ENCODE measurements around the gene RARG. TPM values are rescaled to one million over a fixed set of nuclear protein-coding genes. Genes with fewer than 3 reads are reported as not detected.
"Not testable (repeated sequence)": the region's sequence is repeated elsewhere in the genome, so short reads cannot be mapped to it uniquely, and the experiment has no call there.

The RARG gene
- total and polyA plus RNA-seq, 2 donors (not counting 1 experiment from before 2014, with no cell fraction given): 8.8 to 15.0 TPM

DNA sequence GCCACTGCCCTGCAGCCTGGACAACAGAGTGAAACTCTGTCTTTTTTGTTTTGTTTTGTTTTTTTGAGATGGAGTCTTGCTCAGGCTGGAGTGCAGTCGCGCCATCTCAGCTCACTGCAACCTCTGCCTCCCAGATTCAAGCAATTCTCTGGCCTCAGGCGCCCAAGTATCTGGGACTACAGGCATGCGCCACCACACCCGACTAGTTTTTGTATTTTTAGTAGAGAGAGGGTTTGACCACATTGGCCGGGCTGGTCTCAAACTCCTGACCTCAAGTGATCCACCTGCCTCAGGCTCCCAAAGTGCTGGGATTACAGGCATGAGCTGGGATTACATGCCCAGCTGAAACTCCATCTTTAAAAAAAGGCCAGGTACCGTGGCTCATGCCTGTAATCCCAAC is 29.7 kb downstream of the RARG start:
- H3K4me3 Mint-ChIP-seq; intact Hi-C loops (cut with micrococcal nuclease): not testable (repeated sequence)

DNA sequence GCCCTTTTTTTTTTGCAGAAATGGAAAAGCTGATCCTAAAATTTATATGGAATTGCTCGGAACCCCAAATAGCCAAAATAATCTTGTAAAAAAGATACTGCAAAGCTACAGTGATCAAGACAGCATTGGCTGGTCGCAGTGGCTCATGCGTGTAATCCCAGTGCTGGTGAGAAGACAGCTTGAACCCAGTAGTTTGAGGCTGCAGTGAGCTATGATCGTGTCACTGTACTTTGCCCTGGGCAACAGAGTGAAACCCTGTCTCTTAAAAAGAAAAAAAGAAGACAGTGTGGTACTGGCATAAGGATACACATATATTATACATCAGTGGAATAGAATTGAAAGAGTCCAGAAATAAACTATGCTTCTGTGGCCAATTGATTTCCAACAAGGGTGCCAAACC is 30.4 kb downstream of the RARG start:
- peak overlapping the region; percentile 37 for H3K27ac Mint-ChIP-seq
- Histone ChIP-seq H3K36me3 (replicated peaks in 1 of 2; ENCODE audit: control extremely low read depth in 1 of 2, control insufficient read depth in 1 of 2, extremely low read depth in 1 of 2, insufficient read depth in 2 of 2, low read length in 1 of 2) (peaks cover 4 to 35% of the 10 kb centered on the region in 2 experiments), H3K9me3 (ENCODE audit: control extremely low read depth in 1 of 3, control insufficient read depth in 2 of 3, insufficient read depth in 1 of 3, low read length in 2 of 3) (no peaks in the 10 kb centered on the region), H3K4me2 (replicated peaks; ENCODE audit: low read depth, low read length, poor library complexity, severe bottlenecking) (peak overlapping the region; percentile 73), H3K4me1 (ENCODE audit: control insufficient read depth in 2 of 2, insufficient read depth in 2 of 2, low read length in 2 of 2) (peaks cover 89 to 96% of the 10 kb centered on the region in 2 donors), H3K79me2 (ENCODE audit: control insufficient read depth, insufficient read depth, low read length) (peaks cover 67% of the 10 kb centered on the region), H3K27me3 (replicated peaks in 1 of 4; ENCODE audit: control extremely low read depth in 1 of 4, control insufficient read depth in 3 of 4, insufficient read depth in 4 of 4, low read length in 3 of 4) (no peaks in the 10 kb centered on the region), H3K4me3 (ENCODE audit: control extremely low read depth in 1 of 5, extremely low read depth in 1 of 5, insufficient read depth in 1 of 5, low read depth in 2 of 5, low read length in 4 of 5) (no peak overlapping the region), H2AFZ (ENCODE audit: insufficient read depth, low read depth, low read length, poor library complexity, severe bottlenecking) (no peak overlapping the region), H3K9ac (ENCODE audit: low read length) (no peak overlapping the region), H3K27ac (ENCODE audit: low read length in 2 of 2) (peak overlapping the region; percentile 7 to 58), H4K20me1 (ENCODE audit: control insufficient read depth, insufficient read depth, low read length, poor library complexity, severe bottlenecking) (peaks cover 60% of the 10 kb centered on the region)
- H3K4me1 Mint-ChIP-seq: peaks cover 77% of the 10 kb centered on the region
- ATAC-seq (ENCODE audit: low read depth) (no peak), DNase-seq (no peak)
- ChIA-PET POLR2A (interaction anchor here (0.9 to 2.5 kb wide), 4 partner anchors 10 to 21 kb away, joined by 3 to 7 read pairs (median 4); partner anchors contain the start of genes CSAD and ZNF740), CTCF (interaction anchor here (1.0 to 15.7 kb wide), 8 partner anchors 9 to 150 kb away, joined by 3 to 201 read pairs (median 4); partner anchors contain the start of genes AAAS and ITGB7)
- TF ChIP-seq, protein P1, sequence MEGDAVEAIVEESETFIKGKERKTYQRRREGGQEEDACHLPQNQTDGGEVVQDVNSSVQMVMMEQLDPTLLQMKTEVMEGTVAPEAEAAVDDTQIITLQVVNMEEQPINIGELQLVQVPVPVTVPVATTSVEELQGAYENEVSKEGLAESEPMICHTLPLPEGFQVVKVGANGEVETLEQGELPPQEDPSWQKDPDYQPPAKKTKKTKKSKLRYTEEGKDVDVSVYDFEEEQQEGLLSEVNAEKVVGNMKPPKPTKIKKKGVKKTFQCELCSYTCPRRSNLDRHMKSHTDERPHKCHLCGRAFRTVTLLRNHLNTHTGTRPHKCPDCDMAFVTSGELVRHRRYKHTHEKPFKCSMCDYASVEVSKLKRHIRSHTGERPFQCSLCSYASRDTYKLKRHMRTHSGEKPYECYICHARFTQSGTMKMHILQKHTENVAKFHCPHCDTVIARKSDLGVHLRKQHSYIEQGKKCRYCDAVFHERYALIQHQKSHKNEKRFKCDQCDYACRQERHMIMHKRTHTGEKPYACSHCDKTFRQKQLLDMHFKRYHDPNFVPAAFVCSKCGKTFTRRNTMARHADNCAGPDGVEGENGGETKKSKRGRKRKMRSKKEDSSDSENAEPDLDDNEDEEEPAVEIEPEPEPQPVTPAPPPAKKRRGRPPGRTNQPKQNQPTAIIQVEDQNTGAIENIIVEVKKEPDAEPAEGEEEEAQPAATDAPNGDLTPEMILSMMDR (IDR thresholded peaks at IDR 0.05): no peak
- no peak for TF ChIP-seq EZH2 (IDR thresholded peaks at IDR 0.05; ENCODE audit: borderline replicate concordance, insufficient read depth, low read depth, low read length, poor library complexity, severe bottlenecking)
- no peaks in the 10 kb centered on the region for H3K27me3 Mint-ChIP-seq
- 56% methylated on average over 3 of the region's 4 CpGs for WGBS (ENCODE audit: insufficient coverage)
- H3K4me3 Mint-ChIP-seq: no peak overlapping the region
- no peaks in the 10 kb centered on the region for H3K9me3 Mint-ChIP-seq (ENCODE audit: insufficient read depth)
- intact Hi-C loops (cut with micrococcal nuclease): no loop called here

More for the DNA sequence above, 29.7 kb downstream of the RARG start:
- H3K4me3 ChIP-seq (ENCODE audit: control extremely low read depth in 1 of 5, extremely low read depth in 1 of 5, insufficient read depth in 1 of 5, low read depth in 2 of 5, low read length in 4 of 5); DNase-seq; H3K27me3 ChIP-seq (replicated peaks in 1 of 4; ENCODE audit: control extremely low read depth in 1 of 4, control insufficient read depth in 3 of 4, insufficient read depth in 4 of 4, low read length in 3 of 4); H3K9me3 Mint-ChIP-seq (ENCODE audit: insufficient read depth); H3K9ac ChIP-seq (ENCODE audit: low read length); H3K9me3 ChIP-seq (ENCODE audit: control extremely low read depth in 1 of 3, control insufficient read depth in 2 of 3, insufficient read depth in 1 of 3, low read length in 2 of 3); H3K27me3 Mint-ChIP-seq; ATAC-seq (ENCODE audit: low read depth); POLR2A ChIA-PET; H2AFZ ChIP-seq (ENCODE audit: insufficient read depth, low read depth, low read length, poor library complexity, severe bottlenecking): not testable (repeated sequence)
- WGBS (ENCODE audit: insufficient coverage): 53% methylated on average over 2 of the region's 7 CpGs
- Mint-ChIP-seq H3K4me1 (peaks cover 77% of the 10 kb centered on the region), H3K27ac (peak overlapping the region; percentile 15)
- H3K79me2 ChIP-seq (ENCODE audit: control insufficient read depth, insufficient read depth, low read length): peaks cover 73% of the 10 kb centered on the region
- peak overlapping the region in 1 of 2 donors; percentile 58 for H3K27ac ChIP-seq (ENCODE audit: low read length in 2 of 2)
- H3K4me2 ChIP-seq (replicated peaks; ENCODE audit: low read depth, low read length, poor library complexity, severe bottlenecking): peak overlapping the region; percentile 29
- H3K36me3 ChIP-seq (replicated peaks in 1 of 2; ENCODE audit: control extremely low read depth in 1 of 2, control insufficient read depth in 1 of 2, extremely low read depth in 1 of 2, insufficient read depth in 2 of 2, low read length in 1 of 2): peaks cover 4 to 28% of the 10 kb centered on the region in 2 experiments
- peaks cover 53% of the 10 kb centered on the region for H4K20me1 ChIP-seq (ENCODE audit: control insufficient read depth, insufficient read depth, low read length, poor library complexity, severe bottlenecking)
- CTCF ChIA-PET: interaction anchor here (1.0 to 15.7 kb wide), 5 partner anchors 10 to 150 kb away, joined by 3 to 201 read pairs (median 4); partner anchors contain the start of gene ITGB7
- peaks cover 94 to 99% of the 10 kb centered on the region in 2 donors for H3K4me1 ChIP-seq (ENCODE audit: control insufficient read depth in 2 of 2, insufficient read depth in 2 of 2, low read length in 2 of 2)

All from B cell (primary cell).